ENCODE measurements around the gene POLR1G. TPM values are rescaled to one million over a fixed set of nuclear protein-coding genes. Genes with fewer than 3 reads are reported as not detected.

Gene POLR1G
- total RNA-seq, 1 experiment from 2014 or later = 43.4 TPM

DNA sequence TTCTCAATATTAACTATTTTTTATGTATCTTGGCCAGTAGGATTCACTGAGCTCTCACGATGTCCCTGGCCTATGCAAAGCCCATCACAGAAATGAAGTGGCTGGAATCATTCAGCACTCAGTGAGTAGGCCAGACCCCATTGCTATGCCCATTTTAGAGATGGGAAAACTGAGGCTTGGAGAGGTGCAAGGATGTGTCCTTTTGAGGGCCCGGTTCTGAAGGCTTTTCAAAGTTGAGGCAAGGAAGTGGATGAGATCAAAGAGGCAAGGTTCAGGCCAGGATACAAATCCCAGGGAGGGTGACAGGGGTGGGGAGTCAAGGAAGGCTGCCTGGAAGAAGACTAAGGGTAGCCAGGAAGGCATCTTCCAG lies 35.9 kb downstream of the POLR1G start:
- Histone ChIP-seq H3K23me2 (ENCODE audit: insufficient read length, low read depth, low read length, poor library complexity, severe bottlenecking) (peaks cover 10% of the 10 kb centered on the region), H3K23ac (ENCODE audit: insufficient read length, low read depth, low read length) (no peak overlapping the region), H3K56ac (ENCODE audit: insufficient read length, low read depth, low read length) (no peak overlapping the region), H3K79me1 (ENCODE audit: insufficient read depth, low read depth, low read length, poor library complexity, severe bottlenecking) (no peaks in the 10 kb centered on the region), H3K27ac (ENCODE audit: insufficient read length, low read depth, low read length) (no peak overlapping the region), H3K4me2 (ENCODE audit: insufficient read depth, insufficient read length, low read length) (peak overlapping the region; percentile 76), H2AK5ac (ENCODE audit: insufficient read length, low read length) (no peak overlapping the region), H3K14ac (ENCODE audit: insufficient read depth, low read length) (no peak overlapping the region), H2BK15ac (ENCODE audit: low read depth, low read length) (no peak overlapping the region), H2AFZ (ENCODE audit: low read length) (no peak overlapping the region), H2BK5ac (ENCODE audit: insufficient read length, low read length) (no peak overlapping the region), H3K79me2 (ENCODE audit: insufficient read depth, low read length) (no peaks in the 10 kb centered on the region), H3K9me3 (ENCODE audit: control insufficient read depth, low read depth, low read length) (no peaks in the 10 kb centered on the region), H2BK120ac (ENCODE audit: low read depth, low read length, poor library complexity, severe bottlenecking) (no peak overlapping the region), H3T11ph (ENCODE audit: low read length) (no peak overlapping the region), H4K91ac (ENCODE audit: insufficient read length, low read depth, low read length) (no peak overlapping the region), H3K4ac (ENCODE audit: low read depth, low read length) (no peak overlapping the region), H4K20me1 (ENCODE audit: control insufficient read depth, insufficient read depth, insufficient read length) (no peaks in the 10 kb centered on the region), H2BK12ac (ENCODE audit: insufficient read length, low read depth, low read length) (no peak overlapping the region), H4K8ac (replicated peaks; ENCODE audit: insufficient read length, low read depth, low read length) (no peak overlapping the region), H3K4me1 (ENCODE audit: insufficient read depth, low read length) (peaks cover 2% of the 10 kb centered on the region; the same call in 1 of the 2 replicates), H3K27me3 (ENCODE audit: insufficient read depth, low read length) (no peaks in the 10 kb centered on the region), H4K5ac (ENCODE audit: insufficient read length, low read depth, low read length) (no peak overlapping the region), H2BK20ac (ENCODE audit: low read depth, low read length, poor library complexity, severe bottlenecking) (no peak overlapping the region), H3K18ac (ENCODE audit: insufficient read length, low read depth, low read length) (no peak overlapping the region), H3K9ac (ENCODE audit: extremely low read depth, insufficient read length, low read length) (no peak overlapping the region)
- Mint-ChIP-seq H3K36me3 (ENCODE audit: insufficient read depth in 1 of 3, low read depth in 3 of 3) (no peaks in the 10 kb centered on the region), H3K4me1 (peaks cover 26 to 35% of the 10 kb centered on the region in 2 experiments), H3K4me3 (peak overlapping the region in 1 of 2 experiments; percentile 94; a peak in 4 of 5 replicates), H3K9me3 (peaks cover 0 to under 1% of the 10 kb centered on the region in 2 experiments; a peak in 1 of 5 replicates), H3K27me3 (ENCODE audit: low read depth) (peaks cover 5% of the 10 kb centered on the region; the same call in 1 of the 2 replicates), H3K27ac (peak overlapping the region in 1 of 3 experiments; percentile 17; a peak in 1 of 7 replicates)
- WGBS (ENCODE audit: extremely low coverage, insufficient read length, low lambda C conversion rate) = no CpG with 5 or more reads among the region's 2 CpGs
- no peak for DNase-seq
- TF ChIP-seq, protein P1, sequence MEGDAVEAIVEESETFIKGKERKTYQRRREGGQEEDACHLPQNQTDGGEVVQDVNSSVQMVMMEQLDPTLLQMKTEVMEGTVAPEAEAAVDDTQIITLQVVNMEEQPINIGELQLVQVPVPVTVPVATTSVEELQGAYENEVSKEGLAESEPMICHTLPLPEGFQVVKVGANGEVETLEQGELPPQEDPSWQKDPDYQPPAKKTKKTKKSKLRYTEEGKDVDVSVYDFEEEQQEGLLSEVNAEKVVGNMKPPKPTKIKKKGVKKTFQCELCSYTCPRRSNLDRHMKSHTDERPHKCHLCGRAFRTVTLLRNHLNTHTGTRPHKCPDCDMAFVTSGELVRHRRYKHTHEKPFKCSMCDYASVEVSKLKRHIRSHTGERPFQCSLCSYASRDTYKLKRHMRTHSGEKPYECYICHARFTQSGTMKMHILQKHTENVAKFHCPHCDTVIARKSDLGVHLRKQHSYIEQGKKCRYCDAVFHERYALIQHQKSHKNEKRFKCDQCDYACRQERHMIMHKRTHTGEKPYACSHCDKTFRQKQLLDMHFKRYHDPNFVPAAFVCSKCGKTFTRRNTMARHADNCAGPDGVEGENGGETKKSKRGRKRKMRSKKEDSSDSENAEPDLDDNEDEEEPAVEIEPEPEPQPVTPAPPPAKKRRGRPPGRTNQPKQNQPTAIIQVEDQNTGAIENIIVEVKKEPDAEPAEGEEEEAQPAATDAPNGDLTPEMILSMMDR (conservative IDR thresholded peaks at IDR 0.05) = no peak
